Measurements from ENCODE around the gene WNT8A. TPM values are rescaled to one million over a fixed set of nuclear protein-coding genes. Genes with fewer than 3 reads are reported as not detected.
"Not testable (repeated sequence)": the region's sequence is repeated elsewhere in the genome, so short reads cannot be mapped to it uniquely, and the experiment has no call there.

Gene WNT8A
- not detected for total RNA-seq
- polyA plus RNA-seq (ENCODE audit: insufficient read depth in 1 of 8, insufficient read length in 8 of 8, low replicate concordance in 1 of 8), result under 1 TPM in 2 of 8 donors, not detected in 6; 0.08 to 0.36 TPM
- long read RNA-seq, donor 1, result 0 reads
- long read RNA-seq, donor 2, result 0 reads
- long read RNA-seq, donor 3, result 0 reads
- long read RNA-seq, donor 4, result 0 reads
- long read RNA-seq, donor 5, result 0 reads
- long read RNA-seq, donor 6, result 0 reads
- long read RNA-seq, donor 7, result 0 reads
- long read RNA-seq, donor 8, result 0 reads
- long read RNA-seq, donor 9, result 0 reads
- long read RNA-seq, donor 10, result 0 reads
- long read RNA-seq, donor 11, result 0 reads

- H3K9me3 ChIP-seq (replicated peaks; ENCODE audit: control insufficient read depth, low read depth, low read length), result no peaks in the 10 kb centered on the region
- no peaks in the 10 kb centered on the region for H3K4me1 ChIP-seq (ENCODE audit: control insufficient read depth, insufficient read depth, low read length)
- DNase-seq, result no peak
- H3K36me3 ChIP-seq (ENCODE audit: control insufficient read depth, insufficient read depth, low read length), result no peaks in the 10 kb centered on the region
- no peak within 1 kb of the TSS for H3K27ac ChIP-seq (ENCODE audit: low read length)
- WGBS (ENCODE audit: insufficient coverage), result 69% methylated on average over 1 of the region's 5 CpGs
- no peaks in the 10 kb centered on the region for H3K27me3 ChIP-seq (ENCODE audit: control insufficient read depth, insufficient read depth, low read length)
- H3K4me3 ChIP-seq (ENCODE audit: low read length), result no peak within 1 kb of the TSS
These were observed at the start of gene WNT8A for GRCh38 chr5:138083702-138084101. Gene WNT8A, plus strand, starts transcription at chr5:138084033. Its CDS starts 95 bp downstream, at chr5:138084128.

- no peak overlapping the region for H3K27ac ChIP-seq (ENCODE audit: low read length)
- H3K27me3 ChIP-seq (ENCODE audit: control insufficient read depth, insufficient read depth, low read length), result no peaks in the 10 kb centered on the region
- H3K4me1 ChIP-seq (ENCODE audit: control insufficient read depth, insufficient read depth, low read length), result peaks cover 12% of the 10 kb centered on the region
- 34% methylated on average over 5 of the region's 11 CpGs for WGBS (ENCODE audit: insufficient coverage)
- H3K36me3 ChIP-seq (ENCODE audit: control insufficient read depth, insufficient read depth, low read length), result no peaks in the 10 kb centered on the region
- peak; percentile 91 for DNase-seq
- no peak overlapping the region for H3K4me3 ChIP-seq (ENCODE audit: low read length)
- H3K9me3 ChIP-seq (replicated peaks; ENCODE audit: control insufficient read depth, low read depth, low read length), result no peaks in the 10 kb centered on the region
These were observed 48.0 kb upstream of the WNT8A start for GRCh38 chr5:138035605-138036537.

GRCh38 chr5:138037271-138037670, 46.6 kb upstream of the WNT8A start:
- Histone ChIP-seq H3K36me3 (ENCODE audit: control insufficient read depth, insufficient read depth, low read length) (no peaks in the 10 kb centered on the region), H3K27ac (ENCODE audit: low read length) (no peak overlapping the region), H3K9me3 (replicated peaks; ENCODE audit: control insufficient read depth, low read depth, low read length) (no peaks in the 10 kb centered on the region), H3K4me3 (ENCODE audit: low read length) (no peak overlapping the region), H3K4me1 (ENCODE audit: control insufficient read depth, insufficient read depth, low read length) (peaks cover 6% of the 10 kb centered on the region), H3K27me3 (ENCODE audit: control insufficient read depth, insufficient read depth, low read length) (no peaks in the 10 kb centered on the region)
- DNase-seq, result no peak

DNA sequence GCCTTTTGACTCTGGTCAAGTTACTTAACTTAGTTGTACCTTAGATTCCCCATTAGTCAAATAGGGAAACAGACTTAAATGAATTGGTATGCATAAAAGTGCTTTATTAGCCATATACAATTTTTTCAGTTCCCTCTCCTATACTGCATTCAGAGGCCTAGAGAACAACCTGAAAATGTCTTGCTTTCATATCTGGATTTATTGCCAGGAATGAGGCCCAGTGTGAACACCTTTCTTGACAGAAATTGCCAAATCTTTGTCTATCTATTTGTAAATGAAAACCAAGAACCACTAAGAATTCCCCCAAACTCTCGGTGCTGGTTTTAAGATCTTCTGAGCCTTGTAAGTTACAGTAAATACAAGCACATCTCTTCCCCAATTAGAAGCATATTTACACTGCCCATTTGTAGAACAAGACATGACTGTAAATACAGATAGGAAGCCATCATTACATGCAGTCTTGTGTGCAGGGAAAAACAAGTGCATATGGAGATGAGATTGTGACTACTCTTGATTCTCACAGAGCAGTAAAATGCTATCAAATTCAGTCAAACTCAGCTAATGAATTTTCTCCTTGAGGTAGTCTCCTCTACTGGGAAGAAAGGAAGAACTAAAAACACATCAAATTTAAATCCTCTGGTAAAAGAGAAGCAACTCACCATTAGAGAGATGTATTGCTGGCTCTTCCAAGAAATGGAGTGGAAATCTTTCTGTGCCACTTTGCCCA, 45.8 kb upstream of the WNT8A start:
- Histone ChIP-seq H3K27me3 (ENCODE audit: control insufficient read depth, insufficient read depth, low read length) (no peaks in the 10 kb centered on the region), H3K9me3 (replicated peaks; ENCODE audit: control insufficient read depth, low read depth, low read length) (no peaks in the 10 kb centered on the region), H3K4me1 (ENCODE audit: control insufficient read depth, insufficient read depth, low read length) (peaks cover 6% of the 10 kb centered on the region), H3K36me3 (ENCODE audit: control insufficient read depth, insufficient read depth, low read length) (no peaks in the 10 kb centered on the region), H3K27ac (ENCODE audit: low read length) (no peak overlapping the region), H3K4me3 (ENCODE audit: low read length) (no peak overlapping the region)
- WGBS (ENCODE audit: insufficient coverage), result no CpG with 5 or more reads among the region's 1 CpG
- no peak for DNase-seq

- Histone ChIP-seq H3K4me3 (ENCODE audit: low read length) (no peak overlapping the region), H3K4me1 (ENCODE audit: control insufficient read depth, insufficient read depth, low read length) (no peaks in the 10 kb centered on the region)
- WGBS (ENCODE audit: insufficient coverage), result no CpG with 5 or more reads among the region's 1 CpG
These were observed 45.0 kb upstream of the WNT8A start for GRCh38 chr5:138038826-138039225.

GRCh38 chr5:138045283-138045682, 38.5 kb upstream of the WNT8A start:
- WGBS (ENCODE audit: insufficient coverage), result no CpG with 5 or more reads among the region's 3 CpGs
- not testable (repeated sequence) for H3K27ac ChIP-seq (ENCODE audit: low read length); H3K36me3 ChIP-seq (ENCODE audit: control insufficient read depth, insufficient read depth, low read length); H3K4me1 ChIP-seq (ENCODE audit: control insufficient read depth, insufficient read depth, low read length); H3K4me3 ChIP-seq (ENCODE audit: low read length); DNase-seq; H3K27me3 ChIP-seq (ENCODE audit: control insufficient read depth, insufficient read depth, low read length); H3K9me3 ChIP-seq (replicated peaks; ENCODE audit: control insufficient read depth, low read depth, low read length)

More at GRCh38 chr5:138038826-138039225, 45.0 kb upstream of the WNT8A start:
- no peak for DNase-seq
- Histone ChIP-seq H3K27ac (ENCODE audit: low read length) (no peak overlapping the region), H3K36me3 (ENCODE audit: control insufficient read depth, insufficient read depth, low read length) (no peaks in the 10 kb centered on the region), H3K9me3 (replicated peaks; ENCODE audit: control insufficient read depth, low read depth, low read length) (no peaks in the 10 kb centered on the region), H3K27me3 (ENCODE audit: control insufficient read depth, insufficient read depth, low read length) (no peaks in the 10 kb centered on the region)

GRCh38 chr5:138051441-138052296, 32.2 kb upstream of the WNT8A start:
- no peak overlapping the region for H3K27ac ChIP-seq (ENCODE audit: low read length)
- H3K36me3 ChIP-seq (ENCODE audit: control insufficient read depth, insufficient read depth, low read length), result no peaks in the 10 kb centered on the region
- H3K4me3 ChIP-seq (ENCODE audit: low read length), result no peak overlapping the region
- no peak for DNase-seq
- no peaks in the 10 kb centered on the region for H3K4me1 ChIP-seq (ENCODE audit: control insufficient read depth, insufficient read depth, low read length)
- no peaks in the 10 kb centered on the region for H3K9me3 ChIP-seq (replicated peaks; ENCODE audit: control insufficient read depth, low read depth, low read length)
- H3K27me3 ChIP-seq (ENCODE audit: control insufficient read depth, insufficient read depth, low read length), result peaks cover 2% of the 10 kb centered on the region
- WGBS (ENCODE audit: insufficient coverage), result 78% methylated on average over 5 of the region's 9 CpGs

- H3K27me3 ChIP-seq (ENCODE audit: control insufficient read depth, insufficient read depth, low read length); H3K4me3 ChIP-seq (ENCODE audit: low read length); H3K4me1 ChIP-seq (ENCODE audit: control insufficient read depth, insufficient read depth, low read length); H3K36me3 ChIP-seq (ENCODE audit: control insufficient read depth, insufficient read depth, low read length); H3K27ac ChIP-seq (ENCODE audit: low read length); DNase-seq; H3K9me3 ChIP-seq (replicated peaks; ENCODE audit: control insufficient read depth, low read depth, low read length): not testable (repeated sequence)
- WGBS (ENCODE audit: insufficient coverage), result 67% methylated on average over 1 of the region's 1 CpG
These were observed 31.1 kb upstream of the WNT8A start for GRCh38 chr5:138052718-138053117.

- no peaks in the 10 kb centered on the region for H3K4me1 ChIP-seq (ENCODE audit: control insufficient read depth, insufficient read depth, low read length)
- H3K27ac ChIP-seq (ENCODE audit: low read length), result no peak overlapping the region
- no peaks in the 10 kb centered on the region for H3K36me3 ChIP-seq (ENCODE audit: control insufficient read depth, insufficient read depth, low read length)
- DNase-seq, result no peak
- no peaks in the 10 kb centered on the region for H3K9me3 ChIP-seq (replicated peaks; ENCODE audit: control insufficient read depth, low read depth, low read length)
- no peak overlapping the region for H3K4me3 ChIP-seq (ENCODE audit: low read length)
- WGBS (ENCODE audit: insufficient coverage), result no CpG with 5 or more reads among the region's 3 CpGs
- peaks cover 2% of the 10 kb centered on the region for H3K27me3 ChIP-seq (ENCODE audit: control insufficient read depth, insufficient read depth, low read length)
These were observed 30.3 kb upstream of the WNT8A start for GRCh38 chr5:138053554-138053953.

Measured in muscle of leg (tissue), 16 donors.